HG02610 (cell line): ENCODE data around the gene RASL10B.
"Not testable (repeated sequence)": the region's sequence is repeated elsewhere in the genome, so short reads cannot be mapped to it uniquely, and the experiment has no call there.

Experiments
- ATAC-seq: cut with Tn5 transposase; IDR thresholded peaks from one replicate; pipeline ENCODE4 v1.9.1; 2021; ENCODE audit warnings: mild to moderate bottlenecking, moderate library complexity; ENCODE audit not compliant: unreplicated experiment

The RASL10B gene

DNA sequence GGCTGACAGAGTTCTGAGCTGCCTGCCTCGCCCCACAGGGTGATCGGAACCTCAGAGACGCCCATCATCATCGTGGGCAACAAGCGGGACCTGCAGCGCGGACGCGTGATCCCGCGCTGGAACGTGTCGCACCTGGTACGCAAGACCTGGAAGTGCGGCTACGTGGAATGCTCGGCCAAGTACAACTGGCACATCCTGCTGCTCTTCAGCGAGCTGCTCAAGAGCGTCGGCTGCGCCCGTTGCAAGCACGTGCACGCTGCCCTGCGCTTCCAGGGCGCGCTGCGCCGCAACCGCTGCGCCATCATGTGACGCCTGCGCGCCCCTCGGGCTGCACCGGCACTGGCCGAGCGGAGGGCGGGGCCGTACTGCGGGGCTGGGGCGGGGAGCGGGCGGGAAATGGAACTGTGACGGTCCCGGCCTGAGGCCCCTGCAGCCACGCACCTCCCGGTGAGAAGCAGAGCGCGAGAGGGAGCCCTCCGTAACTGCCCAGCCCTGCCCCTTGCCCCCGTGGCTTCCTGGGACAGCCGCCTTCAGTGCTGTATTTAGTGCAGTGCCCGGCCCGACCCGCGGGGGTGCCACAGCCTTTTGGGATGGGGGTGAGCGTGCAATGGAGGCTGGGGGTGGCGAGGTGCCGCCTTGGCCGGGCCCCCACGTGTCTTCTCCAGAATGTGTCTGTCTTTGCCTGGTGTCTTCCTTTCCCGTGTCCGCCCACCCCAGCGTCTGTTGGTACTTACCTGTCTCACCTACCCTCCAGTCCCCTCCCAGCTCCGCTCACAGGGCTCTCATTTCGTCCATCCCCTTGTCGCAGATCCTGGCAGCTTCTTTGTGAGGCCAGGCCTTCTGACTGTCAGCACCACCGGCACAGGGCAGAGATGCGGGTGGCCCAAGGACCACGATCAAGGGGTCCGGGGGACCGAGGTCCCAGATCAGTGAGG, 9.8 kb downstream of the RASL10B start:
- ATAC-seq = no peak

DNA sequence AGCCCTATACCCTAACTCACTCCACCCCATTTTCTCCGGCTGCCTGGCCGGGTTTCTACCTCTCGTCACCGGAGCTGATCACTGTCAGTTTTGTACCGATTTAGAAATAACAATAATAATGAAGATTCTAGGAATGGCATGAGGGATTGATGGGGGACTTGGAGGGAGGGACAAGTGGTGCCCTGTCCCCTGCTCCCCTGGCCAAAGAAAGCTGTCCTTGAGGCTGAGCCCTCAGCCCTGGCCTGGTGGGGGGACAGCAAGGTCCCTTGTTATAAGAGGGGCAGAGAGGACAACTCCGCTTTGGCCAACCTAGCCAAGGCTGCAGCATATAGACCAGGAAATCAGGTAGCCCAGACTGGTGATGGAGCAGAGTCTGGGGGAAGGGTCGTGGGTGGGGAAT, 11.1 kb downstream of the RASL10B start:
- ATAC-seq = no peak

DNA sequence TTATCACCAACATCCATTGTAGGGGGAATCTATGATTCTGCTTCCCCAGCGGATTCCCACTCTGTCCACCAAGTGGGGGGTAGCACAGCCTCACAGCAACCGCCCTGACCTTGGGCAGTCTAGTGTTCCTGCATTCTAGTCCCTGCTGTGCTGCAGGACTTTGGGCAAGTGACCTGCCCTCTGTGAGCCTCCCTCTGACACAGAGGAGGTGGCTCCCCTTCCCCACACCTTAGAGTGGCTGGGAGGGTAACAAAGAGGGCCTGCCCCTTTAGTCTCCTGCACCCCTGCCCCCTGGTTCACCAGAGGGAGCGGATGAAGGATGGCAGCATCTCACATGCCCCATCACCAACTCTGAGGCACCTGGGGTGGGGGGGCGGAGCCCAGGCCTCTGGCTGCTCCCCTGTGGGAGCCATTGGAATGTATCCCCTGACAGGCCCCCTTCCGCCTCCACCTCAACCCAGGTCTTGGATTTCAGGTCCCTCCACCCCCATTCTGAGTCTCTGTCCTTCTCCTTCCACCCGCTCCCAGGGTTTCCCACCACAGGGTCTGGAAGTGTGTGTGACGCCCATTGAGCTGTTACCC, 11.5 kb downstream of the RASL10B start:
- no peak for ATAC-seq

DNA sequence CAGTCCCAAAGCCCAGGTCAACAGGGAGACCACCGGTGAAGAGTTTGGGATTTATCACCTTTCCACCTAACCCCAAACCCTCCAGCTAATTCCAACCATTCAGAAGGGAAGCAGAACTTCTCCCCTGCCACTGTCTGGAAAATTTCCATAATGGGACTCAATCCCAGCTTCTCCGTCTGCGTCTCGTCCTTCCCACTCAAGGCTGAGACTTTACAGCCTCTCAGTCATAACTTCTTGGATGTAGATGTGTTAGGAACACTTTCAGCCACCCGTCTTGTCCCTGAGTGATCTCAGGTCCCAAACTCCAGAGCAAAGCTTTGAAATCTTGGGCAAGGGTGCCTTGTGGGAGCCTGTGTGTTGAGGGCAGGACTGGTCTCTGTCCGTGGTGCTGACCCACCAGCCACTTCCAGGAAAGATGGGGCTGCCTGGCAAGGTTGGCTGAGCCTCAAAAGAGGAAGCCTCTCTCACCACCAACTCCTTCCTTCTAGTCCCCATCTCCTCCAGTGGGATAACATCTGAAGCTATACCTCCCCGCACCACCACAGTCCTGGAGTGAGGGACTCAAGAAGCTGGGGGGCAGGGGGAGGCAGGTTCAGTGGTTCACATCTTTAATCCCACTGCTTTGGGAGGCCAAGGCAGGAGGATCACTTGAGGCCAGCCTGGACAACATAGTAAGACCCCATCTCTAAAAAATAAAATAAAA, 12.3 kb downstream of the RASL10B start:
- no peak for ATAC-seq

DNA sequence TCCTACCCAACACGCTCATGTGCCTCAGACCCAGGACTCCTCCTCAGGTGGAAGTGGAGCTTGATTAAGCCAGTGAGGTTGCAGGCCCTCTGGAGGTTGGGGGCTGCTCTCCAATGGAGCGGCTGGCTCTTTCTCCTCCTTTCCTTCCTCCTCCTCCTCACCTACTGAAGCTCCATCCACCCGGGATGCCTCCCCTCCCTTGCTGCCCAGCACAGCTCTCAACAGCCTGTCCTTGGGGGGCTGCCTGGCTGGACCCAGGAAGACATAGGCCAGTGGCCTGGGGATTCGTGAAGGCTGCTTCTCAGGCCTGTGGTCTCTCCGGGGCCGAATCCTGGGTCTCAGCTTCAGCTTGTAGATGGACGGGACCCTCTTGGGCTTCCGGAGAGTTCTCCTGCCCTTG, 13.4 kb downstream of the RASL10B start:
- no peak for ATAC-seq

DNA sequence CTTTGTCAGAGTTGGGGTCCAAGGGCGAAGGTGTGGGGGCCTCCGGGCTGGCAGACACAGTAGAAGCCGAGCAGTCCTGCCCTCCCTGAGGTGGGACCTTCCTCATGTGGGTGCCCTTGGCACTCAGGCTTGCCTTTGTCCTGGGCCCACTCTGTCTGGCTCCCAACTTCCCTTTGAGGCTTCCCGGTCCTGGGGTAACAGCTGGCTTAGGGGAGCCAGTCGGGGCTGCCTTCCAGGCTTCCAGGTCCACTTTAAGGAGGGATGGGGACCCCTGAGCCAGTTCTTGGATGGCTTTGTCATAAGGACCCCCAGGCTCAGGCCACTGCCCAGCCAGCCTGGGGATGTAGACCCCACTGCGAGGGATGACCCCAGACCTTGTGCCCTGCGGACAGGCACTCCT, 13.8 kb downstream of the RASL10B start:
- ATAC-seq = no peak

DNA sequence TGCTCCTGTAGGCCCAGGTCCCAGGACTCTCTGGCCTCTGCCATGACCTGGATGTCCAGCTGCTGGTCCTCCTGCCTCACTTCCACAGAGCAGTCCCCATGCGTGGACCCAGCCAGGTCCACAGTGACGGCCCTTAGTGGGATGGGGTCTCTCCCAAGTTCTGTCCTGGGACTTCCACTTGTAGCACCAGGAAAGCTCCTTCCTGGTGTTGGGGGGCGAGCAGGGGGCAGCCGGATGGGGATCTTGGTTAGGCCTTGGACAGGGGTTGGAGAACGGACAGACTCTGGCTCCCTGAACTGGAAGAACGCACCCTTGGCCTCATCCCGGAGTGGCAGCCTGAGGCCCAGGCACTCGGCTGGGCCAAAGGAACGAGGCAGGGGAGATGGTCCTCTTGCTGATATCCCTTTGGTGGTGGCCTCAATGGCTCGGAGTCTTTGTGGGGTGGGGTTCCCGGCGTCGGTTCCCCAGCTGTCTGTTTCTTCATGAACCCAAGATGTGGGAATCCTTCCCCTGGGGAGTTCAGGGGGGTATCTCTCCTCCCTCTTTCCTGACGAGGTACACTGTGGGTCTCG, 14.4 kb downstream of the RASL10B start:
- no peak for ATAC-seq

DNA sequence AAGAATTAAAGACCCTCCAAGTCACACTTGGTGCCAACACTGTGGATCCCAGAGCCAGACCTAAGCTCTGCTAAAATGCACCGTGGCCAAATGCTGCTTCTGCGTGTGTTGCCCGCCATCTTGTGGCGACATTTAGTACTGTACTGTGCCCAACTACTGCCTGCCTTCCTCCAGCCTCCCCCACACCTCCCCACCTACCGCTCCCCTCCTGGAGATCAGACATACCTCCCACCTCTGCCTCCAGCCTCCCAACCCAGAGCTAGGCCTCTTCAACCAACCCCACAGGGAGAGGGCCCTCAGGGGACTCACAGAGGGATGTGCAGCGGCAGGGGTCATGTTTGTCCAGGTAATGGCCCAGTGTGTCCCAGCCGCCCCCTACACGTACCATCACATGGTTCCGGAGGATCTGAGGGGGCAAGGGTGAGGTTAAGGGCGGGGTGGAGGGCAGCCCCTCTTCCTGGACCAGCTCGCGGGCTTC, 16.1 kb downstream of the RASL10B start:
- no peak for ATAC-seq

DNA sequence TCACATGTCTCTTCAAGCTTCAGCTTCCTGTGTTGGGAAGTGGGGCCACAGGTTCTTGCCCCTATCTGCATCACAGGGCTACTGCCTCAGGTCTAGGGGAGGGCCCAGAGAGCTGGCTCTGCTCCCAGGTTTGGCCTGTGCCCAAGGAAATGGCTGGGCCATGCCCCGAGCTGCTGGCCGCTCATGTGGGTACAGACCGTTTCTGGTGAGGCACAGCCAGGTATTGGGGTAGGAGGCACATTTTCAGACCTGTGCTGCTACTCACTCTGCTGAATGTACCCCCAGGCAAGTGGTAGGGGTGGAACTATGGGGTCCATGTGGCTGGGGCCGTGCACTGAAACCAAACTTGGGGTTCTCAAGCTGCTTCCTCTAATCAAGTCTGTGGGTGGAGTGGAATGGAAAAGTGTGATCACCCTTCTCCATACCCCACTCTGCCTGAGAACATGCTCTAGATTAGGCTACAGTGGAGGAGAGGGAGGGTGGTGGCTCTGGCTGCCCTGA, 17.0 kb downstream of the RASL10B start:
- ATAC-seq = no peak

DNA sequence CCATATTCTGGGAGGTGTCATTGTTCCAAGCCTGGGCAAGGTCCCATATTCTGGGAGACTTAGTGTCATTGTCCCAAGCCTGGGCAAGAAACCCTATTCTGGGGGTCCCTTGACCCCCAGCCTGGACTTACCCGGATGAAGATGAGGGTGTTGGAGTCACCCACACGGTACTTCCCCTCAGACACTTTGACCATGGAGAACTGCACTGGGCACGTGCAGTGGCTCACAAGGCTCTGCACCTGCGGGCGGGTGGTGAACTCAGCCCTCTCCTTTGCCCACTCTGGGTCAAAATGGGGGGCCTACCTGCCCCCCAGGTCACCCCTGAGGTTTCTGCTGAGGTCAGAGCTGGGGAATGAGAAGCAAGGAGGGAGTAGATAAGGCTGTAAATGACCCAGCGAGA, 17.5 kb downstream of the RASL10B start:
- no peak for ATAC-seq

DNA sequence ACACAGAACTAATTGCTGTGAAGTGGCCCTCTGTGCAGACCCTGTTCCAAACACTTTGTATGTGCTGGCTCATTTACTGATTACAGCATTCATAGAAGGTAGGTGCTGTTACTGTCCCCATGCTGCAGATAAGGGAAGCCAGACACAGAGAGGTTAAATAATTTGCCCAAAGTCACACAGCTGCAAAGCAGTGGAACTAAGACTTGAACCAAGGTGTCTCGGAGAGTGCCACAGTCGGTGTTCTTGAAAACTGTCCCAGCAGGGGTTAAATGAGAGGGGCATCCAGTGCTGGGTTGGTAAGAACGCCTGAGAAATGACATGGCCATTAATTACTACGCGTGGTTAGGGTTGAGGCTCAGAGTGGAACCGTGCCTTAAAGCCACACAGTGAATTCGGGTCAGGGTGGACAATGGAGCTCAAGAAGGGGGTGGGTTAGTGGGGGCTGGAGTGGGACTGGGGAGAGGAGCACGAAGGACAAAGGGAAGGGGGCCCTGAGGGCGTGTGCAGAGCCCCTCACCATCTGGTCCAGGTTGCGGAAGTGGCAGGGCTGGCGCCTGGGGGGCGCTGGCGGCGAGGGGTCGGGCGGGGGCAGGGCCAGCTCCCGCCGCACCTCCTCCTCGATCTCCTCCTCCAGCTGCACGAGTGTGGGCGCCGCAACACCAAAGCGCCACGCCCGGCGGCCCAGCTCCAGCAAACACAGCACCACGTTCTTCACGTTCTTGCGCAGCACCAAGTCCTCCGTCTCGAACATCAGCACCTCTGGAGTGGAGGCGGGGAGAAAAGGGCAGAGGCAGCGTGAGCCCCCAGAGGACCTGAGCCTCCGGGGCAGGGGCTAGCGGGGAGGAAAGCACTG, 18.3 kb downstream of the RASL10B start:
- no peak for ATAC-seq

DNA sequence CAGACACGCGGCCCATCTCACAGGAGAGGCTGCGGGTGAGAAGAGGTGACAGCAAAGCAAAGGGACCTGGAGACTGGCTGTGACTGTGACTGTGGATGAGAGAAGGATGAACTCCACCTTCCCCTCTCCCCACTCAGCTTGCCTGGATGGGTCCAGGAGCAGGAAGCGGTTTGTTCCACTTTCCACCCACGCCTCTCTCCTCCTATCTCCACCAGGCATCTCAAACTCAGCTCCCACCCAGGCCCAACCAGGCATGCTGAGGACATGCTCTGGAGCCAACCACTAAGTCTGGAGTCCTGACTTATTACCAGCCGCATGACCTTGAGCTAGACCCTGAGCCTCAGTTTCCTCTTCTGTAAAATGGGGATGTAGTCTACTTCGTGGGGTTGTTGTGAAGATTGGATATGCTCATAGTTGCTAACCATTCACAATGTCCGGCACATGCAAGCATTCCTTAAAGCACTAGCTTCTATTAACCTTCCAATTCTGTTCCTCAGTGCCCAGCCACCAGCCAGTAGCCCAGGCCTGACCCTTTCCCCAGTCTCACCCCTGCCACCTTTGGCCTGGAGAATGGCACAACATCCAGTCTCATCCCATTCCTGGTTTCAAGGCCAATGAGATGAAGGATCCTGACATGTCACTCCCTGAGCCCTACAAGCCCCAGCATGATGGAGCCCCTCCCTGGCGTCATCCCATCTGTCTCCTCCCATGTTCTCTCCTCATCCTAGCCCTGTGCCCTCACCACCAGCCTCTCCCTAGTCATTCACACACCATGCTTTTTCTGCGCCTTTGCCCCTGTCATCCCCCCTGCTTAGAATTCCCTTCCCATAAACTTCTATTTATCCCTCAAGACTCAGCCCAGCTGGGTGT, 19.3 kb downstream of the RASL10B start:
- no peak for ATAC-seq

DNA sequence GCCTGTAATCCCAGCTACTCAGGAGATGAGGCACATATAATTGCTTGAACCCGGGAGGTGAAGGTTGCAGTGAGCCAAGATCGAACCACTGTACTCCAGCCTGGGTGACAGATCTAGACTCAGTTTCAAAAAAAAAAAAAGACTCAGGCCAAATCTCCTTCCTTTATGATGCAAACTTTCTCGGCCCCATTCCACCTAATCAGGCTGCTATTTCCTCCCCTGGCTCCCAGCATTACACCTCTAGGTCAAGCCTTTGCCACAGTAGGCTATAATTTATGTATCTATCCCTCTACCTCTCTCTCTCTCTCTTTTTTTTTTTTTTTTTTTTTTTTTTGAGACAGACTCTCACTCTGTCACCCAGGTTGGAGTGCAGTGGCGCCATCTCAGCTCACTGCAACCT, 20.1 kb downstream of the RASL10B start:
- ATAC-seq = not testable (repeated sequence)

DNA sequence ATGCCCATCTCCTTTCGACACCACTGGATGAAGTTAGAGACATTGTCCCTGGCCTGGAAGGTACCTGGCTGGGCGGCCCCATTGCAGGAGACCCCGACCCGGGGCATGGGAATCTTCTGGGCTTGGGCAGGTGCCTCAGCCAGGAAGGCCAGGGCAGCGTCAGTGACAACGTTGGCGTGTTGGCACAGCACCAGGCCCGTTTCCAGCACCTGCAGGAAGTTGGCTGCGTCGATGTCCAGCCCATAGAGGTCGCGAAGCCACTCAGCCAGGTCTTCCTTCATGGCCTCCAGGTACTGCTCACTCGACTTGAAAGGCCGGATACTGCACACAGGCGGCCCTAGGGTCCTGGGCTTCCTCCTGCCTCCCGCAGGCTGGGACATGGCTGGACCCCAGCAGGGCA, 21.0 kb downstream of the RASL10B start:
- ATAC-seq = no peak

DNA sequence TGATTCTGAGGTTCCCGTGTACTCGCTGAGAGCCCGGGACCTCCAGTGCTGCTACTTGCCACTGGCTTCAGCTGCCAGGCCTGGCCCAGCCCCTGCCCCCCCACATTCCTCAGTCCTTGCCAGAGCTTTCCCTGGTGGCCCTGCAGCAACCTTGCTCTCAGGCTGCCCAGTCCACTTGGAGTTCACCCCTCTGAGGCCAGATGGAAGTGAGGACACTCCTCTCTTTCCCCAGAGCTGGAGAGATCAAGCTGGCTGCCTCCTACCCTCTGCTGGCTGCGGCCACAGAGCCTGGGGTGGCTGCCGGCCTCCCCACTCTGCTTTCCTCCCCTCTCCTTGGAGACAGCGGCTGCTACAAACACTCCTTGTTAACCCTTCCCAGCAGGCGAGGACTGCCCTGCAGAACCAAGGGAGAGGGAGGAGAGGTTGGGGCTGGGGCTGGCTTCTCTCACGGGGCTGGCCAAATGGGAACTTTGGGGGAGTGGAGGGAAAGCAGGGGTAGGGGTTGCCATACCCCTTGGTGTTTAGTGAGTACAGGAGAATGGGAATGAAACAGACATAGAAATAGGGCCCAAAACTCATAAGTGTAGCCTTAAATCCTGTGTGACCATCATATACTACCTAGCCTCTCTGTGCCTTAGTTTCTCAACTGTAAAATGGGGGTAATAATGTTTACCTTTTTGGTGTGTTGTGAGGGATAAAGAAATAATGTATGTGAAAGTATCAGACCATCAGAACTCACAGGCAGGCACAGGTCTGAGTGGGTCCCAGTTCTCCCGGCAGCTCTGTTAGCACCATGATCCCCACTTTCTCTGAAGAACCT, 21.7 kb downstream of the RASL10B start, which contains the start of gene GAS2L2:
Gene GAS2L2 (minus strand): TSS at position 295 of the 820 bp plus-strand sequence. CDS start 389 bp downstream, outside the sequence.
- no peak for ATAC-seq

DNA sequence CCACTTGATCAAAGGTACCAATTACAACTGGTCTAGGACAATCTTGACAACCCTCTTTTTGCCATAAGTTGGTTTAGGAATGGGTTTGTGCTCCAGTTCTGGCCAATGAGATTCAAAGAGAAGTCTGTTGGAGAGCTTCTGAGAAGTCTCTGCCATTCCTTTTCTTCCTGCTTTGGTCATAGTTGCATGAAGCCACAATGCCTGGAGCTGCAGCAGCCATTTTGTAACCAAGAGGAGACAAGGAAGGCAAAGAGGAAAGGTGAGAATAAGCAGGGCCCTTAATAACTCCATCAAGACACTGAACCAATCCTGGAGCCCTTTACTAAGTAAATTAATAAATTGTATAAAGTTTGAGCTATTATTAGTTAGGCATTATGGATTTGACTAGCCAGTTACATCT, 25.8 kb downstream of the RASL10B start:
- ATAC-seq = no peak

DNA sequence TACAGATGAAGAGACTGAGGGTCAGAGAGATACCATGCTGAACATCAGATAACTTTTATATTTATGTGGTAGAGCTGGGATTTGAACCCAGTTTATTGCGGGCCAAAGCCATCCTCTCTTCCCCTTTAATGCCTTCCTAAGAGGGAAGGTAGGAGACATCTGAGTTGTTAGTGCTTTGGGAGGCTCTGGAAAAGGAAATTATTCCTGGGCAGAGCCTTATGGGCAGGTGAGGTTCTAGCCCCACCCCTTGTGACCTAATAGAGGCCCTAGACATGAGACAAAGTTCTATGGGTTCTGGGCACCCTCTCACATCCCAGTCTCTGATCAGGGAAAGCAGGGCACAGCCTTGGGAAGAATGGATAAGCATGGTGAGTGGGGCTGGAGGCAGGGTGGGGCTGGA, 29.1 kb downstream of the RASL10B start, which contains the start of gene C17orf50:
Gene C17orf50 (plus strand): TSS at position 301 of the 400 bp plus-strand sequence. CDS start 55 bp downstream, at position 356.
- ATAC-seq = no peak

DNA sequence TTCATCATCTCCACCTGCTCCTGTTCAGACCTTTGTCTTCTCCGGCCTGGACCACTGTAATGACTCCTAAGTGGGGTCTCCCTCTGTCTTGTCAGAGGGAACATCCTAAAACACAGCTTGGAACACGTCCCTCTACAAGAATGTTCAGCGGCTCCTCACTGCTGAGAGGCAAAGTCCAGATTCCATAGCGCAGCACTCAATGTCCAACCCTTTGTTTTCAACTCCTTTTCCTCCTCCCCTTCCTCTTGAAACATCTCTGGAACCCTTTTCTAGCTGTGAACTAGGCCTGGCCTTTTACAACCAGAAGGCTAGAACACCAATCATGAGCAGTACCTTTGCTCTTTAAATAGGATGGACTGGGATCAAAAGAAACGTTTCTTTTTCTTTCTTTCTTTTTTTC, 30.2 kb downstream of the RASL10B start:
- no peak for ATAC-seq
